Stimulated activated CD8-positive, alpha-beta memory T cell treated with anti-CD3 and anti-CD28 coated beads, Interleukin-7, amount 100 ng/mL, for 1 hour (primary cell): Measurements from ENCODE around the gene PLCXD3.

ENCODE experiments used
- DNase-seq, 2 donors: peaks; one replicate each; pipeline ENCODE4 v3.0.0-alpha.2; 2020; ENCODE audit warnings: low read depth in 2 of 2

Gene PLCXD3

GRCh38 chr5:41286165-41286564 lies 224.2 kb downstream of the PLCXD3 start:
- DNase-seq, result no peak

- no peak for DNase-seq
Observed at GRCh38 chr5:41284938-41285337, 225.5 kb downstream of the PLCXD3 start.

- no peak for DNase-seq
Observed at GRCh38 chr5:41281215-41281810, 229.1 kb downstream of the PLCXD3 start.

- no peak for DNase-seq
Observed at GRCh38 chr5:41279040-41279439, 231.4 kb downstream of the PLCXD3 start.

- no peak for DNase-seq
Observed at GRCh38 chr5:41277476-41278245, 232.7 kb downstream of the PLCXD3 start.

- DNase-seq, result no peak
Observed at GRCh38 chr5:41275813-41276512, 234.4 kb downstream of the PLCXD3 start.

GRCh38 chr5:41270423-41271251 lies 239.8 kb downstream of the PLCXD3 start:
- DNase-seq, result no peak

GRCh38 chr5:41268894-41269293 lies 241.5 kb downstream of the PLCXD3 start:
- no peak for DNase-seq

GRCh38 chr5:41266377-41266776 lies 244.0 kb downstream of the PLCXD3 start:
- no peak for DNase-seq

GRCh38 chr5:41264019-41264418 lies 246.4 kb downstream of the PLCXD3 start:
- no peak for DNase-seq

GRCh38 chr5:41263335-41263734 lies 247.1 kb downstream of the PLCXD3 start:
- no peak for DNase-seq
